ENCODE data around the gene DPP10. TPM values are rescaled to one million over a fixed set of nuclear protein-coding genes. Genes with fewer than 3 reads are reported as not detected.
"Not testable (repeated sequence)": the region's sequence is repeated elsewhere in the genome, so short reads cannot be mapped to it uniquely, and the experiment has no call there.

Gene DPP10
- total and polyA plus RNA-seq, 4 donors, result 30.6 to 83.0 (median 48.0) TPM

GRCh38 chr2:114495046-114495445, 52.6 kb downstream of the DPP10 start:
- DNase-seq (ENCODE audit: low read depth in 4 of 6, low spot score in 6 of 6), result no peak
- no peaks in the 10 kb centered on the region for H3K36me3 ChIP-seq (ENCODE audit: control insufficient read depth, insufficient read depth, low read length)
- no peaks in the 10 kb centered on the region for H3K27me3 ChIP-seq (ENCODE audit: control insufficient read depth, insufficient read depth, low read length)
- WGBS (ENCODE audit: insufficient coverage), result no CpG with 5 or more reads among the region's 1 CpG
- H3K4me1 ChIP-seq (ENCODE audit: control insufficient read depth, insufficient read depth, low read length), result no peaks in the 10 kb centered on the region
- no peaks in the 10 kb centered on the region for H3K9me3 ChIP-seq (ENCODE audit: control insufficient read depth, insufficient read depth, low read length)
- no peak overlapping the region for H3K4me3 ChIP-seq (ENCODE audit: low read depth, low read length)
- no peak overlapping the region for H3K27ac ChIP-seq (ENCODE audit: low read depth, low read length)

- no peak for DNase-seq (ENCODE audit: low read depth in 4 of 6, low spot score in 6 of 6)
- Histone ChIP-seq H3K9me3 (ENCODE audit: control insufficient read depth, insufficient read depth, low read length) (no peaks in the 10 kb centered on the region), H3K36me3 (ENCODE audit: control insufficient read depth, insufficient read depth, low read length) (no peaks in the 10 kb centered on the region), H3K27me3 (ENCODE audit: control insufficient read depth, insufficient read depth, low read length) (no peaks in the 10 kb centered on the region), H3K4me1 (ENCODE audit: control insufficient read depth, insufficient read depth, low read length) (no peaks in the 10 kb centered on the region), H3K27ac (ENCODE audit: low read depth, low read length) (no peak overlapping the region), H3K4me3 (ENCODE audit: low read depth, low read length) (no peak overlapping the region)
- no CpG with 5 or more reads among the region's 12 CpGs for WGBS (ENCODE audit: insufficient coverage)
These were observed 54.5 kb downstream of the DPP10 start for GRCh38 chr2:114496959-114497358.

DNA sequence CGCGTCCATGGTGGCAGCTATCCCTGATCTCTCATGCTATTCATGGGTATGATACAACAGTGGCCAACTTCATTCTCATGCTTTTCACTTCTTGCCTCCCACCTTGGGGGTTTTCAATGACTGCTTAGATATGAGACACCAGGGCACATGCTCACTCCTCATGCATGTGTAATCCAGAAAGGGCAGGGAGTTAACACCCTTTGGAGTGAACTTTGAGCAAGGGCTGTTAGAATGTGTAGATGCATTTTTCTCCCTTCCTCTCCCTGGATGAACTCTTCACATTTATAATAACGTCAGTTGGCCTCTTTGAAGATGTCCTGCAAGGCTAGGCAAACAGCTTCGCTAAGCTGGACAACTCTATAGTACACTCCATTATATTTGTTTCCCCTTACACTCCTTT, 56.7 kb downstream of the DPP10 start:
- no peaks in the 10 kb centered on the region for H3K4me1 ChIP-seq (ENCODE audit: control insufficient read depth, insufficient read depth, low read length)
- WGBS (ENCODE audit: insufficient coverage), result 58% methylated on average over 2 of the region's 4 CpGs
- DNase-seq (ENCODE audit: low read depth in 4 of 6, low spot score in 6 of 6), result no peak
- no peak overlapping the region for H3K27ac ChIP-seq (ENCODE audit: low read depth, low read length)
- H3K36me3 ChIP-seq (ENCODE audit: control insufficient read depth, insufficient read depth, low read length), result no peaks in the 10 kb centered on the region
- no peak overlapping the region for H3K4me3 ChIP-seq (ENCODE audit: low read depth, low read length)
- H3K9me3 ChIP-seq (ENCODE audit: control insufficient read depth, insufficient read depth, low read length), result no peaks in the 10 kb centered on the region
- no peaks in the 10 kb centered on the region for H3K27me3 ChIP-seq (ENCODE audit: control insufficient read depth, insufficient read depth, low read length)

DNA sequence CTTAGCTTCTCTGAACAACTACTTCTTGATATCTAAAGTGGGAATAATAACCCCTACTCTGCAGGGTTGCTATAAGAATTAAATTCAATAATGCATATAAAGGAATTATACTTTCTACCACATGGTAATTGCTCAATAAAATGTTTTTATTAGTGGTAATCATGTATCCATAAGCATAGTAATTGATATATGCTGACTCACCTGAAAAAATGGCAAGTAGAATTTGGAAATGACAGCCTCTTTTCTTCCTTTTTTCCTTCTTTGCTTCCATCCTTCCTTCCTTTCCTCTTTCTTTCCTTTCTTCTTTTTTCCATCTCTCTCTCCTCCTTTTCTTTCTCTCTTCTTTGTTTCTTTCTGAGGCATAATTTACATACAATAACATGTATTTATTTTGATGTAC, 65.3 kb downstream of the DPP10 start:
- no peak for DNase-seq (ENCODE audit: low read depth in 4 of 6, low spot score in 6 of 6)

DNA sequence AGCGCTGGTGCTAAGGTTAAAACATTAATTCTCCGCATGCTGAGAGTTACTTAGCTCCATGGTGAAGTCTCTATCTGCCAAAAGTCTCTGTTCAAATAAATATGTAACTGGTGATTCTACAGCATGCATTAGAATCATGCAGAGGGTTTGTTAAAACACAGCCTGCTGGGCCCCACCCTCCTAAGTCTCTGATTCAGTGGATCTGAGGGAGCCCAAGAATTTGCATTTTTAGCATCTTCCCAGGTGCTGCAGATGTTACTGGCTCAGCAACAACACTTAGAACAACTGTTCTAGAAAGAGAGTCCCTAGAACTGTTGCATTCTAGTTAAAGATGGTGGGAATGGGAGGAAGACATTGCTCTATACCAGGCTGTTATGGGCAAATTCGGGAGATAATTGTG, 73.4 kb downstream of the DPP10 start:
- Histone ChIP-seq H3K36me3 (ENCODE audit: control insufficient read depth, insufficient read depth, low read length) (no peaks in the 10 kb centered on the region), H3K4me1 (ENCODE audit: control insufficient read depth, insufficient read depth, low read length) (no peaks in the 10 kb centered on the region), H3K27ac (ENCODE audit: low read depth, low read length) (no peak overlapping the region), H3K4me3 (ENCODE audit: low read depth, low read length) (no peak overlapping the region), H3K27me3 (ENCODE audit: control insufficient read depth, insufficient read depth, low read length) (no peaks in the 10 kb centered on the region), H3K9me3 (ENCODE audit: control insufficient read depth, insufficient read depth, low read length) (no peaks in the 10 kb centered on the region)
- DNase-seq (ENCODE audit: low read depth in 4 of 6, low spot score in 6 of 6), result no peak
- WGBS (ENCODE audit: insufficient coverage), result no CpG with 5 or more reads among the region's 3 CpGs

More for the DNA sequence above, 65.3 kb downstream of the DPP10 start:
- Histone ChIP-seq H3K4me3 (ENCODE audit: low read depth, low read length) (no peak overlapping the region), H3K4me1 (ENCODE audit: control insufficient read depth, insufficient read depth, low read length) (no peaks in the 10 kb centered on the region), H3K27me3 (ENCODE audit: control insufficient read depth, insufficient read depth, low read length) (no peaks in the 10 kb centered on the region), H3K27ac (ENCODE audit: low read depth, low read length) (no peak overlapping the region), H3K36me3 (ENCODE audit: control insufficient read depth, insufficient read depth, low read length) (no peaks in the 10 kb centered on the region), H3K9me3 (ENCODE audit: control insufficient read depth, insufficient read depth, low read length) (no peaks in the 10 kb centered on the region)

GRCh38 chr2:114517580-114517979, 75.1 kb downstream of the DPP10 start:
- WGBS (ENCODE audit: insufficient coverage), result 92% methylated on average over 2 of the region's 5 CpGs

DNA sequence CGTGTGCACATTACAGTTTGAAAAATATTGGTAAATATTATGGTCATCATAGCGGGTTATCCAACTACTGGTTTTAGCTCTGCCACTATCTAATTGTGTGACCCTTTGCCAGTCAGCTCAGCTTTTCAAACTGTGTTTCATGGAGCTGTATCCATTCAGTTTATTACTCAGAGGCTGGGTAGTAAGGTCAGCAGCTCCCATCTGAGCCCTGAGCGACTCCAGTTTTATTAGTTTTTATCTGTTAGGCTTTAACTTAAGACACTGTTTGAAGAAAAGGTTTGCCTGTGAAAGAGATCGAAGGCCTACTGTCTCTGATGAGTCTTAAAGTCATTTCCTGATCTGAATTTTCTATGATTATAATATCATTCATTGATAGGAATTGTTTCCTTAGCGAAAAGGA, 76.3 kb downstream of the DPP10 start:
- no peaks in the 10 kb centered on the region for H3K9me3 ChIP-seq (ENCODE audit: control insufficient read depth, insufficient read depth, low read length)
- WGBS (ENCODE audit: insufficient coverage), result 100% methylated on average over 3 of the region's 5 CpGs
- no peak overlapping the region for H3K4me3 ChIP-seq (ENCODE audit: low read depth, low read length)
- H3K27me3 ChIP-seq (ENCODE audit: control insufficient read depth, insufficient read depth, low read length), result no peaks in the 10 kb centered on the region
- no peak for DNase-seq (ENCODE audit: low read depth in 4 of 6, low spot score in 6 of 6)
- no peaks in the 10 kb centered on the region for H3K36me3 ChIP-seq (ENCODE audit: control insufficient read depth, insufficient read depth, low read length)
- no peaks in the 10 kb centered on the region for H3K4me1 ChIP-seq (ENCODE audit: control insufficient read depth, insufficient read depth, low read length)
- H3K27ac ChIP-seq (ENCODE audit: low read depth, low read length), result no peak overlapping the region

More at GRCh38 chr2:114517580-114517979, 75.1 kb downstream of the DPP10 start:
- no peak overlapping the region for H3K27ac ChIP-seq (ENCODE audit: low read depth, low read length)
- DNase-seq (ENCODE audit: low read depth in 4 of 6, low spot score in 6 of 6), result no peak
- H3K4me3 ChIP-seq (ENCODE audit: low read depth, low read length), result no peak overlapping the region
- no peaks in the 10 kb centered on the region for H3K4me1 ChIP-seq (ENCODE audit: control insufficient read depth, insufficient read depth, low read length)
- no peaks in the 10 kb centered on the region for H3K9me3 ChIP-seq (ENCODE audit: control insufficient read depth, insufficient read depth, low read length)
- H3K27me3 ChIP-seq (ENCODE audit: control insufficient read depth, insufficient read depth, low read length), result no peaks in the 10 kb centered on the region
- H3K36me3 ChIP-seq (ENCODE audit: control insufficient read depth, insufficient read depth, low read length), result no peaks in the 10 kb centered on the region

GRCh38 chr2:114522612-114523011, 80.2 kb downstream of the DPP10 start:
- H3K27ac ChIP-seq (ENCODE audit: low read depth, low read length); H3K4me3 ChIP-seq (ENCODE audit: low read depth, low read length); DNase-seq (ENCODE audit: low read depth in 4 of 6, low spot score in 6 of 6); H3K9me3 ChIP-seq (ENCODE audit: control insufficient read depth, insufficient read depth, low read length); H3K36me3 ChIP-seq (ENCODE audit: control insufficient read depth, insufficient read depth, low read length); H3K4me1 ChIP-seq (ENCODE audit: control insufficient read depth, insufficient read depth, low read length); H3K27me3 ChIP-seq (ENCODE audit: control insufficient read depth, insufficient read depth, low read length): not testable (repeated sequence)
- WGBS (ENCODE audit: insufficient coverage), result 70% methylated on average over 2 of the region's 4 CpGs

- Histone ChIP-seq H3K27ac (ENCODE audit: low read depth, low read length) (no peak overlapping the region), H3K4me3 (ENCODE audit: low read depth, low read length) (no peak overlapping the region), H3K36me3 (ENCODE audit: control insufficient read depth, insufficient read depth, low read length) (no peaks in the 10 kb centered on the region), H3K27me3 (ENCODE audit: control insufficient read depth, insufficient read depth, low read length) (no peaks in the 10 kb centered on the region), H3K9me3 (ENCODE audit: control insufficient read depth, insufficient read depth, low read length) (no peaks in the 10 kb centered on the region), H3K4me1 (ENCODE audit: control insufficient read depth, insufficient read depth, low read length) (no peaks in the 10 kb centered on the region)
- no peak for DNase-seq (ENCODE audit: low read depth in 4 of 6, low spot score in 6 of 6)
- WGBS (ENCODE audit: insufficient coverage), result no CpG with 5 or more reads among the region's 4 CpGs
These were observed 83.5 kb downstream of the DPP10 start for GRCh38 chr2:114525955-114526354.

DNA sequence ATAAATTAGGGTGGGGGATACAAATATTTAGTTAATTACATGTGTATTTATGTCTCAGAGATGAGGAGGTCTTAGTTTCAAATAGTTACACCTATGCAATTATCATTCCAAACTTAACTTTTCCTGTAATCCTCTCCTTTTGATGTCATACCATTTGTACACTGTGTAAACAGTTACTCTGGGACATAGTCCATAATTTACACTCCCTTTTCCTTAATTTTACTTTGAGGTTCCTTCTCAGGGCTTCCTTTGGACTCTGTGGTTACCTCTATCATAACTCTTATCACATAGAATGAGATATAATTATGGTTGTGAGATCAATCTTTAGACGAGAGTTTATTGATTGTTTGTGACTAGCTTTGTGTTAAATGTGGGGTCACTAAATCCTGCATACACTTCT, 84.4 kb downstream of the DPP10 start:
- Histone ChIP-seq H3K36me3 (ENCODE audit: control insufficient read depth, insufficient read depth, low read length) (no peaks in the 10 kb centered on the region), H3K4me3 (ENCODE audit: low read depth, low read length) (no peak overlapping the region), H3K27ac (ENCODE audit: low read depth, low read length) (no peak overlapping the region), H3K9me3 (ENCODE audit: control insufficient read depth, insufficient read depth, low read length) (no peaks in the 10 kb centered on the region), H3K27me3 (ENCODE audit: control insufficient read depth, insufficient read depth, low read length) (no peaks in the 10 kb centered on the region), H3K4me1 (ENCODE audit: control insufficient read depth, insufficient read depth, low read length) (no peaks in the 10 kb centered on the region)
- no peak for DNase-seq (ENCODE audit: low read depth in 4 of 6, low spot score in 6 of 6)
- no CpG with 5 or more reads among the region's 1 CpG for WGBS (ENCODE audit: insufficient coverage)
